ENCODE data around the gene SKI. TPM values are rescaled to one million over a fixed set of nuclear protein-coding genes. Genes with fewer than 3 reads are reported as not detected.

SKI gene
- total and polyA plus RNA-seq, 12 donors: 4.8 to 53.6 (median 34.7) TPM

DNA sequence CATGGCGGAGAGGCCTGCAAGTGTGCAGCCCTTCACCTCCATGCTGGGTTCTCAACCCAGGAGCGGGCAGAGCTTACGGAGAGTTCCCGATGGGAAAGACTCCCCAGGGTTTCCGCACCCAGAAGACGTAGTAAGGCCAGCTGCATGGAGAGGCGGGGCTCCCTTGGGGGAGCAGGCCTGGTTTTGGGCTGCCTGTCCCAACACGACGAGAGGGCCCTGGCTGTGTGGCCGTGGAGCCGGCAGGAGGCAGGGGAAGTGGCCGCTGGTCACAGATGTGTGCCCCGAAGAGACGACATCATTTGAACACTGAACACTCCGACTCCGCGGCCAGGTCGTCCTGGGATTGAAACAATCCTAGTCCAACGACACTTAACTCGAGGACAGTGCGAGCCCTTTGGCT, 106.2 kb downstream of the SKI start:
- intact Hi-C loops (cut with DNase I): no loop called here
- TF ChIP-seq CTCF (IDR thresholded peaks at IDR 0.05) (no peak), POLR2A (IDR thresholded peaks at IDR 0.05) (no peak)
- 86 to 93% (median 90%) methylated on average over 7 to 21 of the region's 21 CpGs for WGBS, 4 donors

GRCh38 chr1:2334883-2335534, 106.9 kb downstream of the SKI start:
- TF ChIP-seq POLR2A (IDR thresholded peaks at IDR 0.05): no peak
- TF ChIP-seq CTCF (IDR thresholded peaks at IDR 0.05): no peak
- H3K9me3 ChIP-seq (replicated peaks in 1 of 3): no peaks in the 10 kb centered on the region
- no peak overlapping the region for H3K4me3 ChIP-seq
- 79 to 90% (median 84%) methylated on average over 8 to 33 of the region's 33 CpGs for WGBS, 4 donors
- no peaks in the 10 kb centered on the region for H3K27me3 ChIP-seq
- DNase-seq: no peak
- no peaks in the 10 kb centered on the region for H3K4me1 ChIP-seq (replicated peaks in 1 of 2)
- H3K27ac ChIP-seq: no peak overlapping the region
- no peaks in the 10 kb centered on the region for H3K36me3 ChIP-seq (replicated peaks in 1 of 2)
- intact Hi-C loops (cut with DNase I): no loop called here

More for the DNA sequence above, 106.2 kb downstream of the SKI start:
- H3K27me3 ChIP-seq: no peaks in the 10 kb centered on the region
- no peak for DNase-seq
- no peaks in the 10 kb centered on the region for H3K4me1 ChIP-seq (replicated peaks in 1 of 2)
- no peaks in the 10 kb centered on the region for H3K36me3 ChIP-seq (replicated peaks in 1 of 2)
- H3K27ac ChIP-seq: no peak overlapping the region
- no peak overlapping the region for H3K4me3 ChIP-seq
- no peaks in the 10 kb centered on the region for H3K9me3 ChIP-seq (replicated peaks in 1 of 3)

DNA sequence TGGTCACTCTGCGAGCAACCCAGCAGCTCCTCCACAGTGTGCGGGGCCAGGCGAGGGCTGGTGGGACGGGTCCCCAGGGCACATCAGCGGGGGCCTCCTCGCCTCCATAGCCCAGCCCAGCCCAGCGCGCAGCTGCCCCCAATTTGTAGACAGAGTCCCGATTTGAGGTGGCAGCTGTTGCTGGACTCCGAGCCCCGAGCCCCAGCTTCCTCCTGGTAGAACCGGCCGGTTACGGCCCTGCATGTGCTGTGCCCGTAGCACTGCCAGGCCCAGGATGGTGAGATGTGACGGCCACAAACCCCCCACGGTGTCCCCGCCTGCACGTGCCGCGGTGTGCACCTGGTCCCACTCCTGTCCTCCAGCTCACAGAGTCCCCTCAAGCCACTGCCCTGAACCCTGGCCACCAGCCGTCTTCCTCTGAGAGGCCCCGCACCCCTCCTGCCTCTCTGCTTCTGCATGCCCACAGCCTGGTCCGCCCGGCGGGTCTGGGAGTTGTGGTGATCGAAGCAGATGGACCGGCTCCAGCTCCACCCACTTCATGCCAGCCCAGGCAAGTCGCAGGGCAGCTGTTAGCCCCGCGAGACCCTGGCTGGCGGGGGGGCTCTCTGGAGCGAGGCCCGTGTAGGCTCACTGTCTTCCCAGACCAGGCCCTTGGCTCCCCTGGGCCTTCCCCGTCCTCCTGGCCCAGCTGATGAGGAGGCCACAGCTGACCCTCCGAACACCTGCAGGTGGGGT, 107.8 kb downstream of the SKI start:
- Histone ChIP-seq H3K27ac (no peak overlapping the region), H3K4me3 (no peak overlapping the region), H3K9me3 (replicated peaks in 1 of 3) (no peaks in the 10 kb centered on the region), H3K36me3 (replicated peaks in 1 of 2) (no peaks in the 10 kb centered on the region), H3K4me1 (replicated peaks in 1 of 2) (no peaks in the 10 kb centered on the region), H3K27me3 (no peaks in the 10 kb centered on the region)
- no peak for DNase-seq
- TF ChIP-seq POLR2A (IDR thresholded peaks at IDR 0.05) (no peak), CTCF (IDR thresholded peaks at IDR 0.05) (no peak)
- WGBS, 4 donors: 80 to 92% (median 90%) methylated on average over 1 to 36 of the region's 36 CpGs
- intact Hi-C loops (cut with DNase I): no loop called here

- no peaks in the 10 kb centered on the region for H3K4me1 ChIP-seq (replicated peaks in 1 of 2)
- H3K36me3 ChIP-seq (replicated peaks in 1 of 2): no peaks in the 10 kb centered on the region
- DNase-seq: no peak
- no peak overlapping the region for H3K4me3 ChIP-seq
- WGBS, 4 donors: 71 to 85% (median 78%) methylated on average over 7 to 11 of the region's 11 CpGs
- no peaks in the 10 kb centered on the region for H3K27me3 ChIP-seq
- intact Hi-C loops (cut with DNase I): no loop called here
- no peaks in the 10 kb centered on the region for H3K9me3 ChIP-seq (replicated peaks in 1 of 3)
- no peak overlapping the region for H3K27ac ChIP-seq
- no peak for TF ChIP-seq POLR2A (IDR thresholded peaks at IDR 0.05)
- TF ChIP-seq CTCF (IDR thresholded peaks at IDR 0.05): no peak
Observed at GRCh38 chr1:2336499-2336898, 108.4 kb downstream of the SKI start.
